GM19463 (cell line): ENCODE results near the gene OPRL1.
"Not testable (repeated sequence)": the region's sequence is repeated elsewhere in the genome, so short reads cannot be mapped to it uniquely, and the experiment has no call there.

Experiments
- ATAC-seq: cut with Tn5 transposase; IDR thresholded peaks from one replicate; pipeline ENCODE4 v1.9.1; 2021; ENCODE audit warnings: mild to moderate bottlenecking, moderate library complexity; ENCODE audit not compliant: unreplicated experiment

The OPRL1 gene

GRCh38 chr20:64114356-64114971 lies 34.6 kb downstream of the OPRL1 start:
- no peak for ATAC-seq

DNA sequence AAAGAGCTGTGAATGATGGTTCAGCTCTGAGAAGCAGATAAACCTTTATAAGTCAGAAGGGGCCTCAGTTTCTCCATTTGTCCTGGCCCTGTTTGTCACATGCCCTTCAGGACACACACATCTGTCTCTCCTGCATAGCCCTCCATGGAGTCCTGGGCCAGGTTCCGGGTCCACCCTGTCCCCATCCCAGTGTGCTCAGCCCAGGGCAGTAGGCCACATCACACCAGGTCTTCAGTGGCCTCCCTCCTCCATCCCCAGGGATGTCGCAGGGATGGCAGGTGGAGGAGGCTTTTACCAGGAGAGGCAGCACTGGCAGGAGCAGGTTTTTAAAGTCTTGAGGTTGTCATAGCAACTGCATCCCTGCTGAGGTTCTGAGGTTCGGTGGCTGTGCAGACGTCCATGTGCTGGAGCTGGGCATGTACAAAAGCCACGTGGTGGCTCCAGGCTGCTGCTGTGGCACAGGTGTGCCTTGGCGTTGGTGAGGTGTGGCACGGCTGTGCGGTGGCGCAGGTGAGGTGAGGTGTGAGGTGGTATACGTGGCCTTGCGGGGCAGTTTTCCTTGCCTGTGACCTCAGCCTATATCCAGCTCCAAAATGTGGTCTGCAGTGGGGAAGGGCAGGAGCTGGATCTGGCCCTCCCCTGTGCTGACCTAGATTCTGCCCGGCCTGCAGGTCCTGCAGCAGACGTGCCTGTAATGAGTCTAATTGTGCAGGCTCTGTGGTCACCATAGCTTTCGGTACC lies 35.5 kb downstream of the OPRL1 start:
- ATAC-seq: no peak

- no peak for ATAC-seq
Measured at GRCh38 chr20:64116016-64116415, 36.1 kb downstream of the OPRL1 start.

- no peak for ATAC-seq
Measured at GRCh38 chr20:64116541-64117431, 36.9 kb downstream of the OPRL1 start.

DNA sequence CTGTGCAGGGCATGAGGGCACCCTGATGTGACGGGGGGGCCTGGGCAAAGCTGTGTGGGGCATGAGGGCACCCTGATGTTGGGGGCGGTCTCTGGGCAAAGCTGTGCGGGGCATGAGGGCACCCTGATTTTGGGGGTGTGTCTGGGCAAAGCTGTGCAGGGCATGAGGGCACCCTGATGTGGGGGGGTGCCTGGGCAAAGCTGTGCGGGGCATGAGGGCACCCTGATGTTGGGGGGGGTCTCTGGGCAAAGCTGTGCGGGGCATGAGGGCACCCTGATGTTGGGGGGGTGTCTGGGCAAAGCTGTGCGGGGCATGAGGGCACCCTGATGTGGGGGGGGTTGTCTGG lies 37.5 kb downstream of the OPRL1 start:
- not testable (repeated sequence) for ATAC-seq

- ATAC-seq: no peak
Measured at GRCh38 chr20:64119301-64119680, 39.4 kb downstream of the OPRL1 start.

DNA sequence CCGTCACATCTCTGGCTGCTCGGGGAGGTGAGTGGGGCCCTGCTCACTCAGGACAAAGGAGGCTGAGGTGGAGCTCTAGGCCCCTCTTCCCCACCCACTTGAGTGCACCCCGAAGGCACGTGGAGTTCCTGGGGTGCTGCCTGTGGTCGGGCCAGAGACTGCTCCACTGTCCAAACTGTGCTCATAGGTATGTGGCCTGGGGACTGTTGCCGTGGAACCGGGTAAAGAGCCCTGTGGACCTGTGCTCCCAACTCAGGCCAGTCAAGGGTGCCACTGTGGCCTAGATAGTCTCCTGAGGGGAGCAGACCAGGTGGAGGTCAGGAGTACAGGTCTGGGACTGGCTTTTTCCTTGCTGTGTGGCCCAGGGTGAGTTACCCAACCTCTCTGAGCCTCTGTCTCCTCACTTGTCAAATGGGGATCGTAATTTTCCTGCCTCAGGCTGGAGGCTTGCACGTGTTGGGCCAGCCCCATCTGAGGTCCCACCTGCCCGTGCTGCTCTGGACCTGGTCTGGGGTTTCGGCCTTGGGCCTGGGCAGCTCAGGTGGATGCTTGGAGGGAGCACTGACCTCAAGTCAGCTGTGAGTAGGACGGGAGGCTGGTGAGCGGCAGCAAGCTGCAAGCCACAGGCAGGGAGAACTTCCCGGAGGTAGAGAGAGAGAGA lies 39.9 kb downstream of the OPRL1 start:
- no peak for ATAC-seq

GRCh38 chr20:64121586-64121985 lies 41.7 kb downstream of the OPRL1 start:
- no peak for ATAC-seq

DNA sequence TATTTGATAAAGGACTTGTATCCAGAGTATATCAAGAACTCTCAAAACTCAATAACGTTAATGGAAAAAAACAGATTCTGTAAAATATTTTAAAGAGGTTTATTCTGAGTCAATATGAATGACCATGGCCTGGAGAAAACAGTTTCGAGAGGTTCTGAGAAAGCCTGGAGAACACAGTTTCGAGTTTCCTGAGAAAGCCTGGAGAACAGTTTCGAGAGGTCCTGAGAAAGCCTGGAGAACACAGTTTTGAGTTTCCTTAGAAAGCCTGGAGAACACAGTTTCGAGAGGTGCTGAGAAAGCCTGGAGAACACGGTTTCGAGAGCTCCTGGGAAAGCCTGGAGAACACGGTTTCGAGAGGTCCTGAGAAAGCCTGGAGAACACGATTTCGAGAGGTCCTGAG lies 43.0 kb downstream of the OPRL1 start:
- not testable (repeated sequence) for ATAC-seq

GRCh38 chr20:64123517-64123916 lies 43.6 kb downstream of the OPRL1 start:
- not testable (repeated sequence) for ATAC-seq

GRCh38 chr20:64129146-64129782 lies 49.4 kb downstream of the OPRL1 start:
- no peak for ATAC-seq

GRCh38 chr20:64130271-64130670 lies 50.4 kb downstream of the OPRL1 start:
- ATAC-seq: no peak

GRCh38 chr20:64130876-64131275 lies 51.0 kb downstream of the OPRL1 start:
- no peak for ATAC-seq

GRCh38 chr20:64131406-64131805 lies 51.5 kb downstream of the OPRL1 start:
- no peak for ATAC-seq

DNA sequence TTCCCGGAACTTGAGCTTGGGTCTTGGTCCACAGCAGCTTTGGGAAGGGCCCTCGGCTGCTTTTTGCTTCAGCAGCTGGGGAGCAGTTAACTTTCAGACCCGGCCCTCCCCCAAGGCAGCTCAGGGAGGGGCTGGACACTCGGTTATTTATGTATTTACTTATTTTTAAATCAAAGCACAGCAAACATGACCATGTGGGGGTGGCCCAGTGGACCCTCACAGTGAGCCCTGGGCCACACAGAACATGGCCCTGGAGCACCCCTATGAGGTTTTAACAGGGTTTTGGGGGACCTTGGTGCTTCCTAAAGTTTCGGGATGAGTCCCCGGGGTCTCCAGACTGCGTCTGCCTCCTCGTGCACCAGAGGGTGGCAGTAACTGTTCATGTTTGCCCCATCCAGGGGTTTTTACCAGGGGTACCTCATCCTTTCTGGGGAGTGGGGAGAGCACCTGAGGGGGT lies 54.1 kb downstream of the OPRL1 start:
- ATAC-seq: no peak

DNA sequence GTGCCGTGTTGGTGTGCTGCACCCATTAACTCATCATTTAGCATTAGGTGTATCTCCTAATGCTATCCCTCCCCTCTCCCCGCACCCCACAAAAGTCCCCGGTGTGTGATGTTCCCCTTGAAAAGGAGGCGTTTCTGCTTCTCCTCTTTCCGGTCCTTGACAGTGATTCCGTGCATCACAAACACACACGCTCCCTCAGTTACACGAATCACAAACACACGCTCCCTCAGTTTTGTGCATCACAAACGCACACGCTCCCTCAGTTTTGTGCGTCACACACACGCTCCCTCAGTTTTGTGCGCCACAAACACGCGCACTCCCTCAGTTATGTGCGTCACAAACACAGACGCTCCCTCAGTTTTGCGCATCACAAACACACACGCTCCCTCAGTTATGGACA lies 54.9 kb downstream of the OPRL1 start:
- not testable (repeated sequence) for ATAC-seq

DNA sequence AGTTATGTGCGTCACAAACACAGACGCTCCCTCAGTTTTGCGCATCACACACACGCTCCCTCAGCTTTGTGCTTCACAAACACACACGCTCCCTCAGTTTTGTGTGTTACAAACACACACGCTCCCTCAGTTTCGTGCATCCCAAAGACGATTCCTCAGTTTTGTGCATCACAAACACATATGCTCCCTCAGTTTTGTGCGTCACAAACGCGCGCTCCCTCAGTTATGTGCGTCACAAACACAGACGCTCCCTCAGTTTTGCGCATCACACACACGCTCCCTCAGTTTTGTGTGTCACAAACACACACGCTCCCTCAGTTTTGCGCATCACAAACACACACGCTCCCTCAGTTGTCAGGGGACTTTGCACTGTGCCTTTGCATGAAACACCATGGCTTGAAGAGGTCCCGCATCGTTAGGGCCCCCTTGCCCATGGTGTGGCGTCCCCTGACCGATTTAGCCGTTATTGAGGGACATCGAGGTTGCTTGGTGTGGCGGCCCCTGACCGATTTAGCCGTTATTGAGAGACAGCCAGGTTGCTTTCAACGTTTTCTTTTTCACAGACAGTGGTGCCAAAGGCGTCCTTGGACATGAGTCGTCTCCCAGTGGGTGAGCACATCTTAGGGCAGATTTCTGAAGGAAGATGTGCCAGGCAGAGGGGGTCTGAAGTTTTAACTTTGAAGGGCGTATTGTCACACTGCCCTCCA lies 56.3 kb downstream of the OPRL1 start:
- no peak for ATAC-seq

DNA sequence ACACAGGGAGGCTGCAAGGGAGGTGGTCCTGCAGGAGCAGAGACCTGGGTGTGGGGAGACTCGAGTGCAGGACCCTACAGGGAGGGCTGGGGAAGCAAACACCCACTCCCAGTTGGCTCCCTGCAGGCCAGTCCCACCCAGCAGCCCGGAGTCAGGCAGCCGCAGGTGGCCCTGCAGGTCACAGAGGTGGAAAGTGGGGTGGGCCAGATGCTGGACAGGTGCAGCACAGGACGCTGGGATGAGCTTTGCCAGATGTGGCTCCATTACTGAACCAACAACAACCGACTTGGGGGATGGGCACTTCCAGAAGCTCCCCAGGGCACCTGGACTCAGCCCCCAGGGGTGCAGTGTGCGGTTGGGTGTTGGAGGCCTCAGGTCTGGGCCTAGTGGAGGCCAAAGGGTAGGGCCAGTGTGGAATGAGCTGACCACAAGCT lies 57.7 kb downstream of the OPRL1 start:
- no peak for ATAC-seq

DNA sequence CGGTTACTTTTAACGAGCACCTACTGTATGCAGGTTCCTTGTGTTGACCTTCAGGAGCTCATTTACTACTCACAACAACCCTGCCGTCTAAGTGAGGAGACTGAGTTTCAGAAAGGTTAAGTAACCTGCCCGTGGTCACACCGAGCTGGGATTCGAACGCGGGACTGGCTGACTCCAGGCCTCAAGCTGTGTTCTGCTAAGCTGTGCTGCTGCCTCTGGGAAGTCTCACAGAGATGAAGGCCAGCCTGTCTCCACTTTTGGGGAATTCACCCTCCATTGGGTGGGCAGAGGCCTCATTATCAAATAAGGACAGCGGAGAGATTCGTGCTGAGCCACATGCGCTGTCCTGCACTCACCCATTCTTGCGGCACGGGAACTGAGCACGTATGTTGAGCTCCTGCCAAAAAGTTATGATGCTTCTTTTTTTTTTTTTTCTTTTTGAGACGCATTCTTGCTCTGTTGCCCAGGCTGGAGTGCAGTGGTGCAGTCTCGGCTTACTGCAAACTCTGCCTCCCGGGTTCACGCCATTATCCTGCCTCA lies 58.5 kb downstream of the OPRL1 start:
- no peak for ATAC-seq
